ENCODE results near the gene SPTBN1.

DNA sequence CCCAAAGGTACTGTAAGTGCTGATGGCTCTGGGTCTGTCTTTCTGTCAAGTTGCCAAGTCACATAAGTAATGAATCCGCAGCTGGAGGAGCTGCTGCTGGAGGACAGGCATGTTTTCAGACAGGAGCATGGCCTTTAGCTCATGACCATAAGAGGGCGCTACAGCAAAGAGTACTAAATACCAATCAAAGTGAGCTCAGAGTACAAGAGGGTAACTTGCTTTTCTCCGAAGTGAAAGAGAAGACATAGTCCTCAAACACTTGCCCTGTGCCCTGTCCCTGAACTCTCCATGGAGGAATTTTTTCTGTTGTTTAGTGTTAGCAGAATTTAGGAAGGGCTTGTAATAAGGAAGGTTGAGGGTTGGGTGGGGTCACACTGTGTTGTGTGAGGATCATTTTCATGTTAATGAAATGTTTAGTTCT lies 209.3 kb downstream of the SPTBN1 start:
- TF ChIP-seq CTCF (IDR thresholded peaks at IDR 0.05) = peak in 4 of 7 experiments; percentile 45 to 63 (median 46)
- TF ChIP-seq POLR2A (IDR thresholded peaks at IDR 0.05) = no peak

Measured in stomach (tissue), 4 donors.